HEK293T (cell line): ENCODE data around the gene SSH3.

Experiments
- CTCF ChIA-PET: fragments of 350-600 bp; formaldehyde crosslinking; extraction: SDS; loops from one replicate; lab custom pipeline; 2021; ENCODE audit warnings: antibody characterized with exemption, inconsistent platforms; lab: Yijun Ruan, JAX
- POLR2A ChIA-PET: fragments of 350-600 bp; formaldehyde crosslinking; extraction: SDS; loops from one replicate; lab custom pipeline; 2020; ENCODE audit warnings: antibody characterized with exemption, inconsistent platforms; lab: Yijun Ruan, JAX
- DNase-seq: peaks from one replicate; pipeline ENCODE4 v3.0.0; 2012; ENCODE audit warnings: mixed read lengths; ENCODE audit errors: extremely low spot score
- ARNT ChIP-seq: fragments of 450-650 bp; IDR thresholded peaks from 2 replicates; pipeline ENCODE4 v1.6.1; 2017; ENCODE audit warnings: mild to moderate bottlenecking
- BHLHE40 ChIP-seq: fragments of 450-650 bp; IDR thresholded peaks from 2 replicates; pipeline ENCODE4 v1.6.1; 2016; ENCODE audit warnings: mild to moderate bottlenecking, moderate library complexity, borderline replicate concordance
- CTBP1 ChIP-seq: fragments of 450-650 bp; IDR thresholded peaks from 2 replicates; pipeline ENCODE4 v1.6.1; 2016; ENCODE audit warnings: borderline replicate concordance
- ELF4 ChIP-seq: fragments of 450-650 bp; IDR thresholded peaks from 2 replicates; pipeline ENCODE4 v1.6.1; 2017; ENCODE audit warnings: antibody characterized with exemption
- FOXA1 ChIP-seq: fragments of 450-650 bp; IDR thresholded peaks from 2 replicates; pipeline ENCODE4 v1.6.1; 2016; ENCODE audit warnings: mild to moderate bottlenecking
- FOXK2 ChIP-seq: fragments of 450-650 bp; IDR thresholded peaks from 2 replicates; pipeline ENCODE4 v1.6.1; 2016; ENCODE audit warnings: mild to moderate bottlenecking
- FOXM1 ChIP-seq: fragments of 450-650 bp; IDR thresholded peaks from 2 replicates; pipeline ENCODE4 v1.6.1; 2017; ENCODE audit warnings: mild to moderate bottlenecking, borderline replicate concordance
- HDGF ChIP-seq: fragments of 450-650 bp; IDR thresholded peaks from 2 replicates; pipeline ENCODE4 v1.6.1; 2017; ENCODE audit warnings: antibody characterized with exemption, borderline replicate concordance
- L3MBTL2 ChIP-seq: fragments of 450-650 bp; conservative IDR thresholded peaks from 2 replicates; pipeline ENCODE4 v1.6.1; 2016; ENCODE audit warnings: mild to moderate bottlenecking
- LEF1 ChIP-seq: fragments of 450-650 bp; IDR thresholded peaks from 2 replicates; pipeline ENCODE4 v1.6.1; 2017; ENCODE audit warnings: mild to moderate bottlenecking, borderline replicate concordance
- NFRKB ChIP-seq: fragments of 450-650 bp; IDR thresholded peaks from 2 replicates; pipeline ENCODE4 v1.6.1; 2016; ENCODE audit warnings: mild to moderate bottlenecking, moderate library complexity
- PKNOX1 ChIP-seq: fragments of 450-650 bp; IDR thresholded peaks from 2 replicates; pipeline ENCODE4 v1.6.1; 2016
- SP1 ChIP-seq: fragments of 450-650 bp; IDR thresholded peaks from 2 replicates; pipeline ENCODE4 v1.6.1; 2017
- SUZ12 ChIP-seq: fragments of 450-650 bp; IDR thresholded peaks from 2 replicates; pipeline ENCODE4 v1.6.1; 2016; ENCODE audit warnings: mild to moderate bottlenecking
- TARDBP ChIP-seq: fragments of 450-650 bp; IDR thresholded peaks from 2 replicates; pipeline ENCODE4 v1.6.1; 2016
- ZNF384 ChIP-seq: fragments of 450-650 bp; IDR thresholded peaks from 2 replicates; pipeline ENCODE4 v1.6.1; 2016

SSH3 gene

GRCh38 chr11:67355794-67356386 is 52.6 kb downstream of the SSH3 start:
- TF ChIP-seq BHLHE40 (no peak), FOXM1 (no peak), CTBP1 (no peak), TARDBP (no peak), FOXK2 (no peak), LEF1 (no peak), FOXA1 (no peak), ARNT (no peak), NFRKB (no peak), ZNF384 (no peak), PKNOX1 (no peak), ELF4 (no peak), SUZ12 (no peak), HDGF (no peak)
- CTCF ChIA-PET: interaction anchor here (0.6 to 11.6 kb wide), 3 partner anchors 15 to 151 kb away, joined by 3 to 182 read pairs (median 5); no protein-coding TSS in a partner anchor
- POLR2A ChIA-PET: interaction anchor here (0.8 to 1.3 kb wide), 2 partner anchors 25 to 36 kb away, joined by 4 read pairs; partner anchors contain the start of gene RAD9A
- DNase-seq: no peak

GRCh38 chr11:67356387-67356863 is 53.1 kb downstream of the SSH3 start:
- CTCF ChIA-PET: interaction anchor here (0.6 to 11.6 kb wide), 4 partner anchors 14 to 151 kb away, joined by 3 to 182 read pairs (median 4); partner anchors contain the start of gene CLCF1

DNA sequence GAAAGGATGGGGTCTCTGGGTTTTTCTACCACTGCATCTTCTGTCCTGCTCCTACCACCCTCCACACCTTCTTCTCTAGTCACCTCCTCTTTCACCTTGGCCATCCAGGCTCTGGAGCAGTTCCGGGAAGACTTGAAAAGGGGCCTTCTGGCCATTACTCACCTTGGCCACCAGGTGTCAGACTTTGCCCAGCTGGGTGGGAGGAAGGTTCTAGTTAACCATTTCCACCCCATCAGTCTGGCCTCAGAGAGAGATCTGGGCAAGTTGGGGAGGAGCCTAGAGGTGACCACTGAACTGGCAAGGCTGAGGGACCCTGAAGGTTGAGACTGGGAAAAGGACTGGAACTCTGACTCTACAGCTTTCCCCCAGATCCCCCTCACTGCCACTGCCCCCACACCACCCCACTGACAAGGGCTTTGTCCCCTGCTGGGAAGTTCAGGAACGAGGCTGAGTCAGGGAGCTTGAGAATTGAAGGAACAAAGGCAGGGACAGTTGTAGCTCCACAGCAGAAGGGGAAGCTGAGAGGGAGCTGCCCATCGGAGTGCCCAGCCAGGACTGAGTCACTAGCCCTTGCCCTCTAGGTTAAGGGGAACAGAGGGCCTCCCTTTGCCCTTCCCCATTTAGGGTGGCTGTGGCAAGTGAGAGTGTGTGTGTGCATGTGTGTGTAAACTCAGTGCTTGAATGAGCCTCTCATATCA is 53.7 kb downstream of the SSH3 start:
- peak; percentile 79 for DNase-seq
- POLR2A ChIA-PET: interaction anchor here (0.9 to 1.3 kb wide), 2 partner anchors 23 to 25 kb away, joined by 3 to 5 read pairs; no protein-coding TSS in a partner anchor
- CTCF ChIA-PET: interaction anchor here (0.6 to 11.6 kb wide), 4 partner anchors 16 to 32 kb away, joined by 3 to 182 read pairs (median 4); partner anchors contain the start of gene CLCF1

More at GRCh38 chr11:67356387-67356863, 53.1 kb downstream of the SSH3 start:
- TF ChIP-seq ELF4: no peak
- no peak for TF ChIP-seq SUZ12
- no peak for TF ChIP-seq FOXA1
- TF ChIP-seq LEF1: no peak
- TF ChIP-seq BHLHE40: no peak
- POLR2A ChIA-PET: interaction anchor here (0.9 to 1.3 kb wide), 2 partner anchors 23 to 36 kb away, joined by 3 to 4 read pairs; partner anchors contain the start of gene RAD9A
- DNase-seq: no peak

DNA sequence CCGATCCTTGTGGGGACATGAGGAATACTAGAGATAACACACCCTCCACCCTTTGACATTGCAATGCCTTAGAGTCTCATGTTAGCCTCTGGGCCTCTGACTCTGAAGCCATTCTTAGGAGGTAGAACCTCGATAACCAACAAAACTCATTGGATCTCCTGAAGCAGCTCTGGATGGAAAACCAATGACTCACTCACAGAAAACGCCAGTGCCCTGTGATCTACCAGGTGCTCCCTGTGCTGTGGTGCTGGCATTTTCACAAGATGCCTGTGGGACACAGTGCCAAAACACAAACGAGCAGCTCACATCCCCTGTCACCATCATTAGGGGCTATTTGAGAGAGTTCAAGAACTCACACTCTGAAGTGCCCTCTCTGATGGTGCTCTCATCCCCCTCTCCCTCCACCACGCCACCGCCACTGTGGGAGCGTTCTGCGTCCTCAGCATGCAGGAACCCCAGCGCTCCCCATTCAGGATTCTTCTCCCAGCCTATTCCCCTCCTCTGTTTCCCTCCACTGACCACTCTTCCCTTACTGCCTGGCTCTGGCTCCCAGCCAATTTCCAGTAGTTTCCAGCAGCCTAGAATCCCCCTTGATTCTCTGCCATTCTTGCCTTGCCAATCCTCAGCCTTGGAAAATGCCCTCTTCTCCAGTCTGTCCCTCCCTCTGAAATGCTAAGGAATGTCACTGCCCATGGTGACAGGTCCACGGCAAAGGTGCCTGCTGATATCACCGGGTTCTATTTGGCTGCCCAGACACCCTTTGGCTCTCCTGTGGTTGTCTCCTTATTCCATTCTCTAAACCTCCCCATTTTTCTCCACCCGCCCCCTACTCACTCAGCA is 54.7 kb downstream of the SSH3 start:
- DNase-seq: no peak
- POLR2A ChIA-PET: interaction anchor here (1.3 kb wide), 1 partner anchor 23 kb away, joined by 5 read pairs; no protein-coding TSS in a partner anchor
- CTCF ChIA-PET: interaction anchor here (0.6 to 11.6 kb wide), 2 partner anchors 24 to 31 kb away, joined by 3 to 182 read pairs; no protein-coding TSS in a partner anchor
- TF ChIP-seq PKNOX1: no peak
- TF ChIP-seq HDGF: no peak
- no peak for TF ChIP-seq SP1
- no peak for TF ChIP-seq ZNF384
- TF ChIP-seq TARDBP: no peak
- TF ChIP-seq SUZ12: no peak
- no peak for TF ChIP-seq CTBP1
- no peak for TF ChIP-seq LEF1
- no peak for TF ChIP-seq ARNT
- no peak for TF ChIP-seq BHLHE40
- no peak for TF ChIP-seq NFRKB
- TF ChIP-seq ELF4: no peak
- no peak for TF ChIP-seq FOXM1
- no peak for TF ChIP-seq L3MBTL2

More for the DNA sequence above, 53.7 kb downstream of the SSH3 start:
- TF ChIP-seq NFRKB: no peak
- no peak for TF ChIP-seq ARNT
- TF ChIP-seq FOXA1: no peak
- TF ChIP-seq PKNOX1: no peak
- TF ChIP-seq SUZ12: no peak
- no peak for TF ChIP-seq HDGF
- TF ChIP-seq CTBP1: no peak
- no peak for TF ChIP-seq TARDBP
- no peak for TF ChIP-seq ZNF384
- TF ChIP-seq FOXK2: no peak
- TF ChIP-seq SP1: no peak
- no peak for TF ChIP-seq BHLHE40
- TF ChIP-seq FOXM1: no peak
- no peak for TF ChIP-seq L3MBTL2
- TF ChIP-seq LEF1: no peak
